M059J (cell line): ENCODE measurements around the gene SPATA19. TPM values are rescaled to one million over a fixed set of nuclear protein-coding genes. Genes with fewer than 3 reads are reported as not detected.
"Not testable (repeated sequence)": the region's sequence is repeated elsewhere in the genome, so short reads cannot be mapped to it uniquely, and the experiment has no call there.

Experiments used
- DNase-seq: peaks from one replicate; pipeline ENCODE4 v3.0.0-alpha.2; 2012; ENCODE audit warnings: low read depth
- total RNA-seq: library from RNA; depleted of rRNA; stranded (reverse); fragments of >200 nt; shearing (Covaris generic); gene quantifications from 2 replicates; pipeline ENCODE4 v1.2.3, GENCODE V29; 2014; rRNA removed

The SPATA19 gene
- total RNA-seq: not detected in 2 replicates

GRCh38 chr11:133845413-133845812 is at the start of gene SPATA19:
TSS of gene SPATA19 (minus strand) at chr11:133845513. CDS start at chr11:133845446, 67 bp downstream.
- no peak for DNase-seq

GRCh38 chr11:133895061-133895479 is 49.8 kb upstream of the SPATA19 start:
- peak; percentile 3 for DNase-seq

- DNase-seq: no peak
These were observed 48.1 kb upstream of the SPATA19 start for GRCh38 chr11:133893381-133893780.

GRCh38 chr11:133892584-133893380 is 47.5 kb upstream of the SPATA19 start:
- DNase-seq: no peak

GRCh38 chr11:133892126-133892525 is 46.8 kb upstream of the SPATA19 start:
- no peak for DNase-seq

- DNase-seq: no peak
These were observed 44.6 kb upstream of the SPATA19 start for GRCh38 chr11:133889893-133890292.

- no peak for DNase-seq
These were observed 43.9 kb upstream of the SPATA19 start for GRCh38 chr11:133889188-133889587.

- DNase-seq: no peak
These were observed 42.5 kb upstream of the SPATA19 start for GRCh38 chr11:133887692-133888332.

GRCh38 chr11:133886029-133886428 is 40.7 kb upstream of the SPATA19 start:
- DNase-seq: no peak

- no peak for DNase-seq
These were observed 26.8 kb upstream of the SPATA19 start for GRCh38 chr11:133872160-133872559.

GRCh38 chr11:133867456-133867855 is 22.1 kb upstream of the SPATA19 start:
- DNase-seq: no peak

GRCh38 chr11:133865466-133865865 is 20.2 kb upstream of the SPATA19 start:
- no peak for DNase-seq

GRCh38 chr11:133864756-133865155 is 19.4 kb upstream of the SPATA19 start:
- DNase-seq: no peak

- no peak for DNase-seq
These were observed 14.8 kb upstream of the SPATA19 start for GRCh38 chr11:133860151-133860550.

- not testable (repeated sequence) for DNase-seq
These were observed 9.1 kb upstream of the SPATA19 start for GRCh38 chr11:133854330-133854960.

- no peak for DNase-seq
These were observed 1.1 kb downstream of the SPATA19 start for GRCh38 chr11:133844217-133844616.

GRCh38 chr11:133843454-133843987 is 1.8 kb downstream of the SPATA19 start:
- DNase-seq: no peak

- DNase-seq: no peak
These were observed 2.6 kb downstream of the SPATA19 start for GRCh38 chr11:133842730-133843129.

GRCh38 chr11:133842053-133842452 is 3.3 kb downstream of the SPATA19 start:
- DNase-seq: no peak

GRCh38 chr11:133841279-133842043 is 3.9 kb downstream of the SPATA19 start:
- no peak for DNase-seq

GRCh38 chr11:133840479-133840941 is 4.8 kb downstream of the SPATA19 start:
- no peak for DNase-seq
